Measurements from ENCODE around the gene KIAA0232.

- TF ChIP-seq, protein P1, sequence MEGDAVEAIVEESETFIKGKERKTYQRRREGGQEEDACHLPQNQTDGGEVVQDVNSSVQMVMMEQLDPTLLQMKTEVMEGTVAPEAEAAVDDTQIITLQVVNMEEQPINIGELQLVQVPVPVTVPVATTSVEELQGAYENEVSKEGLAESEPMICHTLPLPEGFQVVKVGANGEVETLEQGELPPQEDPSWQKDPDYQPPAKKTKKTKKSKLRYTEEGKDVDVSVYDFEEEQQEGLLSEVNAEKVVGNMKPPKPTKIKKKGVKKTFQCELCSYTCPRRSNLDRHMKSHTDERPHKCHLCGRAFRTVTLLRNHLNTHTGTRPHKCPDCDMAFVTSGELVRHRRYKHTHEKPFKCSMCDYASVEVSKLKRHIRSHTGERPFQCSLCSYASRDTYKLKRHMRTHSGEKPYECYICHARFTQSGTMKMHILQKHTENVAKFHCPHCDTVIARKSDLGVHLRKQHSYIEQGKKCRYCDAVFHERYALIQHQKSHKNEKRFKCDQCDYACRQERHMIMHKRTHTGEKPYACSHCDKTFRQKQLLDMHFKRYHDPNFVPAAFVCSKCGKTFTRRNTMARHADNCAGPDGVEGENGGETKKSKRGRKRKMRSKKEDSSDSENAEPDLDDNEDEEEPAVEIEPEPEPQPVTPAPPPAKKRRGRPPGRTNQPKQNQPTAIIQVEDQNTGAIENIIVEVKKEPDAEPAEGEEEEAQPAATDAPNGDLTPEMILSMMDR (IDR thresholded peaks at IDR 0.05): no peak
- TF ChIP-seq EP300 (IDR thresholded peaks at IDR 0.05) (no peak), POLR2A (IDR thresholded peaks at IDR 0.05) (no peak), POLR2AphosphoS5 (IDR thresholded peaks at IDR 0.05) (no peak)
These were observed 119.3 kb downstream of the KIAA0232 start for GRCh38 chr4:6901669-6902317.

Measured in suprapubic skin (tissue), 4 donors.